ENCODE results near the gene MYOZ1. TPM values are rescaled to one million over a fixed set of nuclear protein-coding genes. Genes with fewer than 3 reads are reported as not detected.

The MYOZ1 gene
- total RNA-seq, 1 donor from 2014 or later = not detected

- Mint-ChIP-seq H3K27me3 (no peaks in the 10 kb centered on the region), H3K9me3 (no peaks in the 10 kb centered on the region), H3K4me1 (no peaks in the 10 kb centered on the region), H3K4me3 (no peak overlapping the region), H3K27ac (no peak overlapping the region), H3K36me3 (ENCODE audit: low read depth) (no peaks in the 10 kb centered on the region)
- no peak for DNase-seq
- intact Hi-C loops (cut with micrococcal nuclease) = no loop called here
These were observed 39.8 kb downstream of the MYOZ1 start for GRCh38 chr10:73601486-73601921.

- intact Hi-C loops (cut with micrococcal nuclease) = no loop called here
- Mint-ChIP-seq H3K4me1 (peaks cover 6% of the 10 kb centered on the region), H3K27me3 (no peaks in the 10 kb centered on the region), H3K9me3 (no peaks in the 10 kb centered on the region), H3K4me3 (no peak overlapping the region), H3K27ac (no peak overlapping the region), H3K36me3 (ENCODE audit: low read depth) (no peaks in the 10 kb centered on the region)
- DNase-seq = no peak
These were observed 43.9 kb downstream of the MYOZ1 start for GRCh38 chr10:73597346-73597745.

GRCh38 chr10:73593812-73594211, 47.5 kb downstream of the MYOZ1 start:
- no peak overlapping the region for H3K27ac Mint-ChIP-seq
- no peak overlapping the region for H3K4me3 Mint-ChIP-seq
- no peaks in the 10 kb centered on the region for H3K9me3 Mint-ChIP-seq
- intact Hi-C loops (cut with micrococcal nuclease) = no loop called here
- no peak for DNase-seq
- no peaks in the 10 kb centered on the region for H3K27me3 Mint-ChIP-seq
- H3K4me1 Mint-ChIP-seq = peaks cover 19% of the 10 kb centered on the region
- H3K36me3 Mint-ChIP-seq (ENCODE audit: low read depth) = no peaks in the 10 kb centered on the region

GRCh38 chr10:73593110-73593509, 48.2 kb downstream of the MYOZ1 start:
- H3K27me3 Mint-ChIP-seq = no peaks in the 10 kb centered on the region
- DNase-seq = no peak
- no peaks in the 10 kb centered on the region for H3K36me3 Mint-ChIP-seq (ENCODE audit: low read depth)
- no peak overlapping the region for H3K4me3 Mint-ChIP-seq
- H3K27ac Mint-ChIP-seq = no peak overlapping the region
- peaks cover 19% of the 10 kb centered on the region for H3K4me1 Mint-ChIP-seq
- H3K9me3 Mint-ChIP-seq = no peaks in the 10 kb centered on the region
- intact Hi-C loops (cut with micrococcal nuclease) = no loop called here

- intact Hi-C loops (cut with micrococcal nuclease) = no loop called here
- peak overlapping the region; percentile 62 for H3K27ac Mint-ChIP-seq
- no peaks in the 10 kb centered on the region for H3K36me3 Mint-ChIP-seq (ENCODE audit: low read depth)
- peaks cover 19% of the 10 kb centered on the region for H3K4me1 Mint-ChIP-seq
- peak; percentile 77 for DNase-seq
- no peaks in the 10 kb centered on the region for H3K27me3 Mint-ChIP-seq
- peak overlapping the region; percentile 72 for H3K4me3 Mint-ChIP-seq
- no peaks in the 10 kb centered on the region for H3K9me3 Mint-ChIP-seq
These were observed 49.2 kb downstream of the MYOZ1 start for GRCh38 chr10:73591935-73592699.

GRCh38 chr10:73590881-73591799, 50.1 kb downstream of the MYOZ1 start, which contains the start of gene USP54:
Gene USP54, minus strand, starts transcription at chr10:73591342. Its CDS starts 15,684 bp downstream, at chr10:73575658.
- peak; percentile 75 for DNase-seq
- Mint-ChIP-seq H3K36me3 (ENCODE audit: low read depth) (no peaks in the 10 kb centered on the region), H3K27ac (peak within 1 kb of the TSS; percentile 63), H3K9me3 (no peaks in the 10 kb centered on the region), H3K4me1 (peaks cover 19% of the 10 kb centered on the region), H3K27me3 (no peaks in the 10 kb centered on the region), H3K4me3 (peak within 1 kb of the TSS; percentile 72)
- intact Hi-C loops (cut with micrococcal nuclease) = no loop called here

- Mint-ChIP-seq H3K27me3 (no peaks in the 10 kb centered on the region), H3K4me1 (peaks cover 19% of the 10 kb centered on the region), H3K36me3 (ENCODE audit: low read depth) (no peaks in the 10 kb centered on the region), H3K9me3 (no peaks in the 10 kb centered on the region), H3K4me3 (no peak overlapping the region), H3K27ac (no peak overlapping the region)
- no peak for DNase-seq
- intact Hi-C loops (cut with micrococcal nuclease) = no loop called here
These were observed 51.6 kb downstream of the MYOZ1 start for GRCh38 chr10:73589563-73590126.

- intact Hi-C loops (cut with micrococcal nuclease) = no loop called here
- H3K36me3 Mint-ChIP-seq (ENCODE audit: low read depth) = no peaks in the 10 kb centered on the region
- H3K9me3 Mint-ChIP-seq = no peaks in the 10 kb centered on the region
- H3K4me3 Mint-ChIP-seq = no peak overlapping the region
- DNase-seq = no peak
- H3K27me3 Mint-ChIP-seq = no peaks in the 10 kb centered on the region
- peaks cover 19% of the 10 kb centered on the region for H3K4me1 Mint-ChIP-seq
- H3K27ac Mint-ChIP-seq = no peak overlapping the region
These were observed 52.6 kb downstream of the MYOZ1 start for GRCh38 chr10:73588656-73589055.

- DNase-seq = no peak
- peaks cover 7% of the 10 kb centered on the region for H3K4me1 Mint-ChIP-seq
- no peak overlapping the region for H3K4me3 Mint-ChIP-seq
- no peaks in the 10 kb centered on the region for H3K9me3 Mint-ChIP-seq
- intact Hi-C loops (cut with micrococcal nuclease) = no loop called here
- no peaks in the 10 kb centered on the region for H3K27me3 Mint-ChIP-seq
- no peaks in the 10 kb centered on the region for H3K36me3 Mint-ChIP-seq (ENCODE audit: low read depth)
- no peak overlapping the region for H3K27ac Mint-ChIP-seq
These were observed 54.7 kb downstream of the MYOZ1 start for GRCh38 chr10:73586583-73586984.

- no peak for DNase-seq
- H3K4me1 Mint-ChIP-seq = no peaks in the 10 kb centered on the region
- intact Hi-C loops (cut with micrococcal nuclease) = no loop called here
- no peak overlapping the region for H3K27ac Mint-ChIP-seq
- no peak overlapping the region for H3K4me3 Mint-ChIP-seq
- H3K27me3 Mint-ChIP-seq = no peaks in the 10 kb centered on the region
- no peaks in the 10 kb centered on the region for H3K9me3 Mint-ChIP-seq
- no peaks in the 10 kb centered on the region for H3K36me3 Mint-ChIP-seq (ENCODE audit: low read depth)
These were observed 55.9 kb downstream of the MYOZ1 start for GRCh38 chr10:73585327-73585726.

GRCh38 chr10:73584737-73585136, 56.5 kb downstream of the MYOZ1 start:
- Mint-ChIP-seq H3K9me3 (no peaks in the 10 kb centered on the region), H3K4me3 (no peak overlapping the region), H3K4me1 (no peaks in the 10 kb centered on the region), H3K36me3 (ENCODE audit: low read depth) (no peaks in the 10 kb centered on the region), H3K27ac (no peak overlapping the region), H3K27me3 (no peaks in the 10 kb centered on the region)
- DNase-seq = no peak
- intact Hi-C loops (cut with micrococcal nuclease) = no loop called here

- Mint-ChIP-seq H3K27ac (no peak overlapping the region), H3K27me3 (peaks cover 5% of the 10 kb centered on the region)
- intact Hi-C loops (cut with micrococcal nuclease) = no loop called here
These were observed 59.4 kb downstream of the MYOZ1 start for GRCh38 chr10:73581918-73582317.

More at GRCh38 chr10:73581918-73582317, 59.4 kb downstream of the MYOZ1 start:
- Mint-ChIP-seq H3K4me1 (no peaks in the 10 kb centered on the region), H3K9me3 (no peaks in the 10 kb centered on the region), H3K4me3 (no peak overlapping the region), H3K36me3 (ENCODE audit: low read depth) (no peaks in the 10 kb centered on the region)
- DNase-seq = no peak
